Esophagus mucosa (tissue), 1 donor: ENCODE results near the gene CLBA1. TPM values are rescaled to one million over a fixed set of nuclear protein-coding genes. Genes with fewer than 3 reads are reported as not detected.
"Not testable (repeated sequence)": the region's sequence is repeated elsewhere in the genome, so short reads cannot be mapped to it uniquely, and the experiment has no call there.

Experiments used
- ATAC-seq: fragments of 200-7000 bp; cut with Tn5 transposase; one replicate; pipeline ENCODE4 v1.9.1; 2020
- total RNA-seq: library from RNA; stranded (reverse); gene quantifications from one replicate; pipeline ENCODE4 v1.2.4, GENCODE V29; 2023
- donor health status: DM: yes; HTN: yes; CAD: no.

The CLBA1 gene
- total RNA-seq, result 8.2 TPM

DNA sequence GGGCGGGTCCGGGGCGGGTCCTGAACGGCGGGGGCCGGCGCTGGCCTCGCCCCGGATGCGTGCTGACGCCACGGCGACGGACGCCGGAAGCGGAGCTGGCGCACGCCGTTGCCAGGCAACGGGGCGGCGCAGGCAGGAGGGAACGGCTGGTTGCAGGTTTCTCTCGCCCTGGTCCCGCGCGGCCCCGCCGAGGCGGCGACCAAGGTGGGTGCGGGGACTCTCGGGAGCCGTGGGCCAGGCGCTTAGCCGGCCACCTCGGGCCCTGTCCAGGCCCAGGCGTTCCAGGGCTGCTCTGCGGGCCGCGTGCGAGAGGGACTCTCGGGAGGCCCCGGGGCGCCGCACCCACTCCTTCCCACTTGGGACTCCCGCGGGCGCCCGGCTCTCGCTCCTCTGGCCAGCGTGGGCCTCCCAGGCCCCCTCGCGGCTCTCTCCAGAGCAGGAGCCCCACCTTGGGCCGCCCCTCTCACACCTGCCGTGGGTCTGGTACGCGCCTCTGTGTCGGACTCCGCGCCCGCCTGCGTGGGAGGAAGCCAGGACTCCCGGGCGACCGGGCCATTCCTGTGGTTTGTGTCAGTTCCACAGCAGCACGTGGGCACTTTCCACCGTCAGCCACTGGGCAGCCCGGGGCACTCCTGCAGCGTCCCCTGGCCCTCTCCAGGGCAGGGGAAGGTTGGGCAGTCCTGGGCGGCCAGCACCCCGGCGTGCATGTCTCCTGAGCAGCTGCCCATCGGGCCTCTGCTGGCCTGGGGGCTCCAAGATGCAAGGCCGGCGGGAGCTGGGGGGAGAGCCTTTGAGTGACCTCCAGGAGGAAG lies at the start of gene CLBA1:
Gene CLBA1 (plus strand): TSS at position 114 of the 812 bp plus-strand sequence. CDS start 644 bp downstream, at position 758.
- ATAC-seq, result peak; percentile 89

DNA sequence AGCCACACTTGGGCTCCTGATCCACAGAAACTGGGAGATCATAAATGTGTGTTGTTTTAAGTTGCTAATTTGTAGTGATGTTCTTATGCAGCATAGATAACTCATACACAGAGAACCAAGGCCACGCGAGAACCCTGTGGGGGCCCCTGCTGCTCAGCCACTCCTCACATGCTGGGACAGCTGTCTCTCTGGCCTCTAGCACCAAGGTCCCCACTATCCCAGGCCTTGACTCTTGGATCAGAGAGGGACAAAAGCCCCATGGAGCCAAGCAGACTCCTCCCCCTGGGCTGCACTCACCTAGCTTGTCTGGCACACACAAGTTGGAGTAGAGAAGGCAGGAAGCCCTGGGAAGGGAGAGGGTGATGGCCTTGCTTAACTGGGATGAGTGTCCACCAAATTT lies 49.6 kb upstream of the CLBA1 start:
- ATAC-seq, result no peak

DNA sequence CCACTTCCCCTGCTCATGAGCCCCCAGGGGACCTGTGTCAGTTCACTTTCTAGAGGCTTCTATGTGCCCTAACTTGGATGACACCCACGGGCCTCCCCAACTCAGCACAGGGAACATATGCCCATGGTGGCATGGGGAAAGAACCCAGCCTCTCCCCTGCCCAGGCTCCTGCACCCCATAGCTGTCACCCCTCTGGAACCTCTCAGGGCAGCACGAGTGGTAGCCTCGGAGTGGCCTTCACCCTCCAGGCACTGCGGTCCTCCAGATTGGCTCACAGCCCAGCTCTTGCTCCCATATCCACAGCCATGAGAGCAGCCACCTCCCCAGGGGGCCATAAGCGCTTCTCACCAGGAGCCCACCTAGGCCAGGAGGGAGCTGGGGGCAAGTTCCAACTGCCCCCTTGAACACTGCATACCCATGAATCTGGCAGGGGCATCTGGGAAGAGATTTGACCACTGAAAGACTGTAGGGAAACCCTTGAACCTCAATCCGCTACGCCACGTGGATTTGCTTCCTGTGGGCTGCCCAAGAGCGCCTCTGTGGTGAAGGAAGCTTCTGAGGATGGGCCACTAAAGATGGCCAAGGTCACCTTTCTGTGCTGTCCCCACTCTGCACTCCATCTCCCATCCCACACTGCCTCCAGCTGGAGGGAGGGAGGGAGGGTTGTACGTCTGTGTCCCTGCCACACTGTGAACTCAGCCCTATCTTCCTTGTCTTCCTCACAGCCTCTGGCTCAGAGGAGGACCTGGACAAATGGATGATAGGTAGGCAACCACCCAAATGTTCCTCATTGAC lies 49.0 kb upstream of the CLBA1 start:
- no peak for ATAC-seq

DNA sequence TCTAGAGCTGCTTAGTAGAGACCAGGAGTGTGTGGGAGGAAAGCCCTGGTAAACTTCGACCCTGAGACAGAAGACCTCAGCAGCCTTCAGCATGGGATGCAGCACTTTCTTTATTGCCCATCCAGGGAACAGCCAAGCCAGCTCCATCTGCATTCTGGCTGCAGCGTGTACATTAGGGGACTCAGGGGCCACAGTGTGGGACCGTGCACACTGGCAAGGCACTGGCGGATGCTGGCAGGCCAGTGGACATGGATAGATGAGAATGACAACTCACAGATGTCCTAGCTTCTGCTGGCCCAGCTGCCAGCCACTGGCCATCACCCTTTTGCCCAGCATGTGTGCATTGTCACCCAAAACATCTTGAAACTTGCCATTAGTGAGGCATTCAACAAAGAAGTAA lies 48.4 kb upstream of the CLBA1 start:
- no peak for ATAC-seq

DNA sequence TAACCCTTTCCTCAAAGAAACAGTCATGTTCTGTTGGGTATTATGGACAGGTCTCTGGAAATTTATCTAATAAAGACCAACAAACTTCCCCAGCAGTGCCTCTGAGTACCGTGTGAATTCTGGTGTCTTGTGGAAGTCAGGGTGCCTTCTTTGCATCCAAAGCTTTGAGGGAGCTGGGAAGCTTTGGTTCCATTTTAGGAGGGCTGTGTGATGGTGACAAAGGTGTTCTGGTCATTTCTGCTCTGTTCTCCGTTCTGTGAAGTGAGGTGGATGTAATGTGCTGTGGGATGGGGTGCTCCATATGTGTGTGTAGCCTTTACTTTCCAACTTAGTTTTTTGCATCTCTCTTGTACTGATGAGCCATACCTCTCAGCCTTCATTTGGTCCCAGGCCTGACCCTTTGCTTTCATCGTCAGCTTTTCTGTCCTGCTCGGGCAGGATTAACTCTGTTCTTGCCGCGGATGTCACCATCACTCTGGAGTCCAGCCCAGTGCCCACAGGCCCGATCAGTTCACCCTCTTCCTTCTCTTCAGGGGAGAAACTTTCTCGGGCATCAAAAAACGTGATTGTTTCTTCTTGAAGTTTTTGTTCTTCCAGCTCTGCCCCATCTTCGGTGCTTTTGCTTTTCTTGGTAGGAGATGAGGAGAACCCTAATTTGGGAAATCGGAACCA lies 47.8 kb upstream of the CLBA1 start:
- no peak for ATAC-seq

DNA sequence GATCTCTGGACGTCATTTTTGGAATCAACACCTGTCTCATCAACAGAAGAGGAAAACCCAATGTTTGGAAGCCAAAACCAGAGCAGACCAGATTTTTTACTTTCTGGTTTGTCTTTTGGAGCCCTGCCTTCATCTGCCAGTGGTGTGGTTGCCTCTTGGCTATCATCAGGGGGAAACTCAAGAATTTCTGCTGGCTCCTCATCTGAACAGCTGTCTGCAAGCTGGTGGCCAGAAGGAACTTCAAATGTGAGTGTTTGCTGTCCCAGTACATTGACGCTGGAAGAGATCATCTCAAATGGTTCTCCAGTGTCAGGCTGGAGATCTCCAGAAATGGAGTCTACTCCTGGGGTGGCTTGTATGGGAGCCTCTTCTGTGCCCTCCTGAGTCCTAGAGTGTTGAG lies 47.2 kb upstream of the CLBA1 start:
- ATAC-seq, result no peak

GRCh38 chr14:104938960-104939359 lies 46.6 kb upstream of the CLBA1 start:
- ATAC-seq, result no peak

- no peak for ATAC-seq
Observed at GRCh38 chr14:104939666-104940410, 45.8 kb upstream of the CLBA1 start.

GRCh38 chr14:104940526-104941150 lies 45.0 kb upstream of the CLBA1 start:
- ATAC-seq, result no peak

DNA sequence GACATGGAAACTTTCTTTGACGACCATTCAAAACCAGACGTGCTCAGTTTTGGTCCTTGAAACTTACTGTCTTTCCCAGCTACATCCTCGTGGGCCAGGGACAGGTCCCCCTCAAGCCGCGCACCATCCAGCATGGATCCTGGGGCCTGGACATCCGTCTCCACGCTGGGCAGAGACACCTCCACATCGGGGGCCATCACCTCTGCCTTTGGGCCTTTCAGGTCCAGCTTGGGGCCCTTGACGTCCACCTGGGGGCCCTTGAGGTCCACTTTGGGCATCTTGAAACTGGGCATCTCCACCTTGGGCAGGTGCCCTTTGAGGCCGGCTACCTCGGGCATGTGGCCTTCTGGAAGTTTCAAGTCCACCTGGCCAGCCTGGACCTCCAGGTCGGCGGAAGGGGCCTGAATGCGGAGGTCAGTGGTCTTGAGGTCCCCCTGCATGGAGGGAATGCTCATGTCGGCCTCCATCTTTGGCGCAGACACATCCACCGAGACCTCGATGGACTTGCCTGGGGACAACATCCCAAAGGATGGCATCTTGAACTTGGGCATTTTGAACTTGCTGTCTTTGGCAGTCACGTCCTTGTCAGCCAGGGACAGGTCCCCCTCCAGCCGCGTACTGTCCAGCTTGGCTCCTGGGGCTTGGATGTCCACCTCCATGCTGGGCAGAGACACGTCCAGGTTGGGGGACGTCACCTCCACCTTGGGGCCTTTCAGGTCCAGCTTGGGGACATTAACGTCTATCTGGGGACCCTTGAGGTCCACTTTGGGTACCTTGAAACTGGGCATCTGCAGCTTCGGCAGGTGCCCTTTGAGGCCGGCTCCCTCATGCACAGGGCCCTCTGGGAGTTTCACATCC lies 43.9 kb upstream of the CLBA1 start:
- ATAC-seq, result no peak

- ATAC-seq, result no peak
Observed at GRCh38 chr14:104942586-104942985, 43.0 kb upstream of the CLBA1 start.

DNA sequence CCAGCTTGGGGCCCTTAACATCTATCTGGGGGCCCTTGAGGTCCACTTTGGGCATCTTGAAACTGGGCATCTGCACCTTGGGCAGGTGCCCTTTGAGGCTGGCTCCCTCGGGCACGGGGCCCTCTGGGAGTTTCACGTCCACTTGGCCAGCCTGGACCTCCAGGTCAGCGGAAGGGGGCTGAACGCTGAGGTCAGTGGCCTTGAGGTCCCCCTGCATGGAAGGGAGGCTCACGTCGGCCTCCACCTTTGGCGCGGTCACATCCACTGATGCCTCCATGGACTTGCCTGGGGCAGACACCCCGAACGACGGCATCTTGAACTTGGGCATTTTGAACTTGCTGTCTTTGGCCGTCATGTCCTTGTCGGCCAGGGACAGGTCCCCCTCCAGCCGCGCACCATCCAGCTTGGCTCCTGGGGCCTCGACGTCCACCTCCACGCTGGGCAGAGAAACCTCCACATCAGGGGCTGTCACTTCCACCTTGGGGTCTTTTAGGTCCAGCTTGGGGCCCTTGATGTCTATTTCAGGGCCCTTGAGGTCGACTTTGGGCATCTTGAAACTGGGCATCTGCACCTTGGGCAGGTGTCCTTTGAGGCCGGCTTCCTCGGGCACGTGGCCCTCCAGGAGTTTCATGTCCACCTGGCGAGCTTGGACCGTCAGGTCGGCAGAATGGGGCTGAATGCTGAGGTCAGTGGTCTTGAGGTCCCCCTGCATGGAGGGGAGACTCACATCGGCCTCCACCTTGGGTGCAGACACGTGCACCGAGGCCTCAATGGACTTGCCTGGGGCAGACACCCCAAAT lies 42.2 kb upstream of the CLBA1 start:
- ATAC-seq, result not testable (repeated sequence)

GRCh38 chr14:104944016-104944308 lies 41.6 kb upstream of the CLBA1 start:
- not testable (repeated sequence) for ATAC-seq

- ATAC-seq, result not testable (repeated sequence)
Observed at GRCh38 chr14:104944436-104945205, 41.0 kb upstream of the CLBA1 start.

DNA sequence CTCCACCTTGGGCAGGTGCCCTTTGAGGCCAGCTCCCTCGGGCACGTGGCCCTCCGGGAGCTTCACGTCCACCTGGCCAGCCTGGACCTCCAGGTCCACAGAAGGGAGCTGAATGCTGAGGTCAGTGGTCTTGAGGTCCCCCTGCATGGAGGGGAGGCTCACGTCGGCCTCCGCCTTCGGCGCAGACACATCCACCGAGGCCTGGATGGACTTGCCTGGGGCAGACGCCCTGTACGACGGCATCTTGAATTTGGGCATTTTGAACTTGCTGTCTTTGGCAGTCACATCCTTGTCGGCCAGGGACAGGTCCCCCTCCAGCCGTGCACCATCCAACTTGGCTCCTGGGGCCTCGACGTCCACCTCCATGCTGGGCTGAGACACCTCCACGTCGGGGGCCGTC lies 40.3 kb upstream of the CLBA1 start:
- not testable (repeated sequence) for ATAC-seq

DNA sequence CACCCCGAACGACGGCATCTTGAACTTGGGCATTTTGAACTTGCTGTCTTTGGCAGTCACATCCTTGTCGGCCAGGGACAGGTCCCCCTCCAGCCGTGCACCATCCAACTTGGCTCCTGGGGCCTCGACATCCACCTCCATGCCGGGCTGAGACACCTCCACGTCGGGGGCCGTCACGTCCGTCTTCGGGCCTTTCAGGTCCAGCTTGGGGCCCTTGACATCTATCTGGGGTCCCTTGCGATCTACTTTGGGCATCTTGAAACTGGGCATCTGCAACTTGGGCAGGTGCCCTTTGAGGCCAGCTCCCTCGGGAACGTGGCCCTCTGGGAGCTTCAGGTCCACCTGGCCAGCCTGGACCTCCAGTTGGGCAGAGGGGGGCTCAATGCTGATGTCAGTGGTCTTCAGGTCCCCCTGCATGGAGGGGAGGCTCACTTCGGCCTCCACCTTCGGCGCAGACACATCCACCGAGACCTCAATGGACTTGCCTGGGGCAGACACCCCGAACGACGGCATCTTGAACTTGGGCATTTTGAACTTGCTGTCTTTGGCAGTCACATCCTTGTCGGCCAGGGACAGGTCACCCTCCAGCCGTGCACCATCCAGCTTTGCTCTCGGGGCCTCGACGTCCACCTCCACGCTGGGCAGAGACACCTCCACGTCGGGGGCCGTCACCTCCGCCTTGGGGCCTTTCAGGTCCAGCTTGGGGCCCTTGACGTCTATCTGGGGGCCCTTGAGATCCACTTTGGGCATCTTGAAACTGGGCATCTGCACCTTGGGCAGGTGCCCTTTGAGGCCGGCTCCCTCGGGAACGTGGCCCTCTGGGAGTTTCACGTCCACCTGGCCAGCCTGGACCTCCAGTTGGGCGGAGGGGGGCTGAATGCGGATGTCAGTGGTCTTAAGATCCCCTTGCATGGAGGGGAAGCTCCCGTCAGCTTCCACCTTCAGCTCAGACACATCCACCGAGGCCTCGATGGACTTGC lies 39.3 kb upstream of the CLBA1 start:
- not testable (repeated sequence) for ATAC-seq

GRCh38 chr14:104947201-104947600 lies 38.4 kb upstream of the CLBA1 start:
- ATAC-seq, result not testable (repeated sequence)
